GM21786 (cell line): ENCODE data around the gene FLAD1.
"Not testable (repeated sequence)": the region's sequence is repeated elsewhere in the genome, so short reads cannot be mapped to it uniquely, and the experiment has no call there.

Source experiments
- ATAC-seq: cut with Tn5 transposase; IDR thresholded peaks from one replicate; pipeline ENCODE4 v1.9.1; 2021; ENCODE audit not compliant: unreplicated experiment

FLAD1 gene

DNA sequence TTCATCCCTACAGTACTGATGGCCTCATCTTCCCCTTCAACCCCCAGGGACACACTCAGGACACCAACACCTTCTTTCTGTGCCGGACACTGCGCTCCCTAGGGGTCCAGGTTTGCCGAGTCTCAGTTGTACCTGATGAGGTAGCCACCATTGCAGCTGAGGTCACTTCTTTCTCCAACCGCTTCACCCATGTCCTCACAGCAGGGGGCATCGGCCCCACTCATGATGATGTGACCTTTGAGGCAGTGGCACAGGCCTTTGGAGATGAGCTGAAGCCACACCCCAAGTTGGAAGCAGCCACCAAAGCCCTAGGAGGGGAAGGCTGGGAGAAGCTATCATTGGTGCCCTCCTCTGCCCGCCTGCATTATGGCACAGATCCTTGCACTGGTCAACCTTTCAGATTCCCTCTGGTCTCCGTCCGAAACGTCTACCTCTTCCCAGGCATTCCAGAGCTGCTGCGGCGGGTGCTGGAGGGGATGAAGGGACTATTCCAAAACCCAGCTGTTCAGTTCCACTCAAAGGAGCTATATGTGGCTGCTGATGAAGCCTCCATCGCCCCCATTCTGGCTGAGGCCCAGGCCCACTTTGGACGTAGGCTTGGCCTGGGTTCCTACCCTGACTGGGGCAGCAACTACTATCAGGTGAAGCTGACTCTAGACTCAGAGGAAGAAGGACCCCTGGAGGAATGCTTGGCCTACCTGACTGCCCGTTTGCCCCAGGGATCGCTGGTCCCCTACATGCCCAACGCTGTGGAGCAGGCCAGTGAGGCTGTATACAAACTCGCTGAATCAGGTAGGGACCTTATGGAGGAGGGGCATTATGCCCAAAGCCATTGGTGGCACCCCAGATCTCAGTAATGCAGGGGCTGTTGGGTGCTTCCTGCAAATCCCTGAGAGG lies 5.2 kb downstream of the FLAD1 start:
- no peak for ATAC-seq

GRCh38 chr1:154989195-154989860 lies 6.2 kb downstream of the FLAD1 start:
- no peak for ATAC-seq

DNA sequence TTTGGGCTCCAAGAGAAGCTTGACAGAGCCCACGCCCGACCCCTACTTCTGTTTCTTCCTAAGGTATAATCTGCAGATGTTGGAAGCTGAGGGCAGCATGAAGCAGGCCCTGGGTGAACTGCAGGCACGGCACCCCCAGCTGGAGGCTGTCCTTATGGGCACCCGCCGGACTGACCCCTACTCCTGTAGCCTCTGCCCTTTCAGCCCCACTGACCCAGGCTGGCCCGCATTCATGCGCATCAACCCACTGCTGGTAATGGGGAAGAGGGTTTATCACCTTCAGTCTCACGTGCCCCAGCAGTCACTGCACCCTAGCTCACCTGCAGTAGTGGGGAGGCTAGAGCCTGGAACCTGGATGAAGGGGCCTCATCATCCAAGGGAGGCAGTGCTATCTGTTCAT lies 7.1 kb downstream of the FLAD1 start:
- ATAC-seq = no peak

- no peak for ATAC-seq
Measured at GRCh38 chr1:154992721-154993571, 9.8 kb downstream of the FLAD1 start.

- no peak for ATAC-seq
Measured at GRCh38 chr1:154993572-154994268, 10.6 kb downstream of the FLAD1 start, which contains the start of gene LENEP. Gene LENEP, plus strand, starts transcription at chr1:154993586. Its CDS starts 22 bp downstream, at chr1:154993608.

DNA sequence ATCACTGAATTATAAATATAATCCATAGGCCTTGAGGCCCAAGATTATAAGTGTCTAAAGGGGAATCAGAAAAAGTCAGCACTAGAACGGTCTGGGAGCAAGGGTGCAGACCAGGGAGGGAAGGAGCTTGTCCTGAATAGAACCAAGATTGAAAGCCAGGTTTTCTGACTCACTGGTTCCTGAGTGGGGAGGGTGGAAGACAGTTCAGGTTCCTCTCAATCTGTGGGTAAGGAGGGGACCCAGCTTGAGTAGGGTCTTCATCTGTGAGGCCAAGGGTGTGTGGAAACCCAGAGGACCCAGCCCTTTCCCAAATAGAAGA lies 11.1 kb downstream of the FLAD1 start:
- ATAC-seq = no peak

GRCh38 chr1:154994591-154994990 lies 11.4 kb downstream of the FLAD1 start:
- no peak for ATAC-seq

- not testable (repeated sequence) for ATAC-seq
Measured at GRCh38 chr1:154995301-154995983, 12.3 kb downstream of the FLAD1 start.

- ATAC-seq = no peak
Measured at GRCh38 chr1:154996966-154997701, 14.0 kb downstream of the FLAD1 start.

DNA sequence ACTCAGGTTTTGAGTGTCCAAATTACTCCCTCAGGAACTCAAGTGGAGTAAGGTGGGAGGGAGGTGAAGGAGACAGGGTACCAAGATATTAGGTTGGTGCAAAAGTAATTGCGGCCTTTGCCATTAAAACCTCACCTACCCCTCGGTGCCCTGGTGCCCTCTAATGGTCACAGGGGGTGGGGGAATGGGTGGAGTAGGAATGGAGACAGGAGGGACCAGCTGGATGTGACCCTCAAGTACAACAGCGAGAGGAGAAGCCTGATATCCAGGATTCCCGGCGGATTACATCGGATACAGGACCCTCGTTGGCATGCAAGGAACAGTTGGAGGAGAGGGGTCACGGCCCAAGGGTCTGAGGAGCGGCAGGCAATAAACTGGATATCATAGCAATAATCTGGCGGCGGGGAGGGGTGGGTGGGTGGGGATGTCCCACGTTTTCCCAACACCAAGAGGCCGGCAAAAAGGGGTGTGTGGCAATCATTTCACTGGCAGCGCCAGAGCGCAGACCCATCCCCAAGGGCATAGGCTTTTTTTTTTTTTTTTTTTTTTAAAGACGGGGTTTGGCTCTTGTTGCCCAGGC lies 15.1 kb downstream of the FLAD1 start:
- no peak for ATAC-seq

DNA sequence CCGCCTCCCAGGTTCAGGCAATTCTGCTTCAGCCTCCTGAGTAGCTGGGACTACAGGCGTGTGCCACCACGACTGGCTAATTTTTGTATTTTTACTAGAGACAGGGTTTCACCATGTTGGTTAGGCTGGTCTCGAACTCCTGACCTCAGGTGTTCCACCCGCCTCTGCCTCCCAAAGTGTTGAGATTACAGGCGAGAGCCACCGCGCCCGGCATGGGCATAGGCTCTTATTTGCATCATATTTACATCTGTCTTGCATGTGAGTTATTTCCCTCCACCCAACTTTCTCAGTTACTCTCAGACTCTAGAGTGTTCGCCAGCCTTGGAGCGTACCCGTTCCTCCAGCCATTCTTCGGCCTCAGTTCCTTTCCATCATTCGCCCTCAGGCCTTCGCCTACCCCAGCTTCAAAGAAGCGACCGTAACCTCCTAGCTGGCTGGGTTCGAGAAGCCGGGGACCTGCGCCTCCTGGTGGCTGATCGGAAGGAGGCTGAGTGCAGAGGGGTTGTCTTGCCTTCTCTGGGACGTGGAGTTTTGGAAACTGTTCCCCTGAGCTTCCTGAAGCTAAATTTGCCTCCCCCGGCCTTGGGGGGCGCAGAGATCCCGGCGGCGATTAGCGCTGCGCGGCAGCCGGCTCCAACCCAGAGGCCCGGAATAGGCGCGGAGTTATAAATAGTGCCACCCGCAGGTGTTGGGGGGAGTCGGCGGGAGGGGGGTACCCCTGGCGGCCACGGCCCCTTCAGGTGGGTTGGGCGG lies 15.8 kb downstream of the FLAD1 start:
- ATAC-seq = no peak

DNA sequence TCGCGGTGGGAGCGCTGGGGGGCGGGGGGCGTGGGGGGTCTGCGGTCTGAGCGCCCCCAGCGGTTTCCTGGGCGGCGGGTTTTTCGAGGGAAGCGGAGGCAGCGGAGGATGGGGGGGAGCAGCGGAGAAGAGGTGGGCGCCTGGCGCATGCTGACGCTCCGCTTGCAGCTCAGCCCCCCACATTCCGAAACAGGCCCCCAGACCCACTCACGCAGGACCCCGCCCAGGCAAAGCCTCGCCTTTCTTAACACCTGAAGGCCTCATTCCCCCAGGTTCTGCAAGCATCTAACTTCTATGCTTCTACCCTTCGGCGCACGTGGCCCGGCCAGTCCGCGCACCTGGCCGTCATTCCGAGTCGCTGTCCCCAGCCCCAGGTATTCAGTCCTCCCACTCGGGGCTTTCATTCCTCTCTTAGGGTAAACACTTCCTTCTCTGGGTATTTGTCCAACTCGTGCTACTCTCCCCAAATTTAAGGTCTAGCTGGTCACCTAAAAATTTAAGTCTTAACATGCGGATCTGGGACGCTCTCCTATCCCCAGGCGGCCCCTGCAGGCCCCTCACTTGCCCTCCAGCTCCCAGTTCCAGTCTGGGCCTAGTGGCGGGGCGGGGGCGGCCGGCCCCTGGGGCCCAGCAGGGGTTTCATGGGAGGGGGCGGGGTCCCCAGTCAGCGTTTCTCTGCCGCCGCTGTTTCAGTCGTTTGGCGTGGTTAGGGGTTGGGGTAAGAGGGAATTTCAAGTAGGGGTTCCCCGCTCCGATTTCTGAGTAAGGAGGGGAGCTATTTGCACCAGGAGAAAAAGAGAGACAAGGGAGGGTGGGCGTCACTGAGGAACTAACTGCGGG lies 16.6 kb downstream of the FLAD1 start:
- no peak for ATAC-seq

GRCh38 chr1:155000411-155000725 lies 17.2 kb downstream of the FLAD1 start:
- ATAC-seq = no peak

- peak; percentile 36 for ATAC-seq
Measured at GRCh38 chr1:155000726-155001424, 17.7 kb downstream of the FLAD1 start.

DNA sequence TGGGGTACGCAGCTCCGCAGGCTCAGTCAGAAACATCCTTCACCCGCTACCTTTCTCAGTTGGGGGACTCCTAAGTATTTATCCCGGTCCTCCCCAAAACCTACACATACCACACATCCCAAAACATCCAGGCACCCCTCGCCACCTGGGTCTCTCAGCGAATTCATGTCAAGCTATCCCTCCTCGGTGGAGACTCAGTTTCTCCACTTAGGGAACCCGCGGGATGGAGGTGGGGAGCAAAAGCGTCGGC lies 18.2 kb downstream of the FLAD1 start:
- ATAC-seq = no peak

GRCh38 chr1:155001675-155002463 lies 18.7 kb downstream of the FLAD1 start:
- peak; percentile 35 for ATAC-seq
